AML-193 (cell line): Measurements from ENCODE around the gene RUFY4.
A peak's percentile ranks its signal among the peaks of the same experiment; 100 is the strongest.
"Not testable (repeated sequence)": the region's sequence is repeated elsewhere in the genome, so short reads cannot be mapped to it uniquely, and the experiment has no call there.

Source experiments
- DNase-seq, 2 experiments: peaks; one replicate each; lab custom pipeline; 2025; lab: John Stamatoyannopoulos, UW

Gene RUFY4

DNA sequence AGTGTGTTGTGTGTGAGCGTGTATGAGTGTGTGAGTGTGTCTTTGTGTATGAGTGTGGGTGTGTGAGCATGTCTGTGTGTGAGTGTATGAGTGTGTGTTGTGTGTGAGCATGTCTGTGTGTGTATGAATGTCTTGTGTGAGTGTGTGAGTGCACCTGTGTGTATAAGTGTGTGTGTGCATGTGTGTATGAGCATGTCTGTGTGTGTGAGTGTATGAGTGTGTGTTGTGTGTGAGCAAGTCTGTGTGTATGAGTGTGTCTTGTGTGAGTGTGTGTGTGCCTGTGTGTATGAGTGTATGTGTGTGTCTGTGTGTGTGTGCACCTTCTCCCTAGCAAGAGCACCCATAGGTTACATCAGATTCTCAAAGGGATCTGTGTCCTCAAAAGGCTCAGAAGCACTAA lies 37.8 kb upstream of the RUFY4 start:
- DNase-seq = no peak

GRCh38 chr2:218031771-218032257 lies 37.2 kb upstream of the RUFY4 start:
- DNase-seq = no peak

GRCh38 chr2:218032336-218033171 lies 36.5 kb upstream of the RUFY4 start:
- DNase-seq = no peak

- no peak for DNase-seq
These were observed 35.9 kb upstream of the RUFY4 start for GRCh38 chr2:218033208-218033589.

GRCh38 chr2:218033590-218034496 lies 35.2 kb upstream of the RUFY4 start:
- no peak for DNase-seq

GRCh38 chr2:218034497-218035213 lies 34.4 kb upstream of the RUFY4 start:
- peak; percentile 42 to 64 for DNase-seq

- DNase-seq = no peak
These were observed 33.5 kb upstream of the RUFY4 start for GRCh38 chr2:218035463-218036100.

DNA sequence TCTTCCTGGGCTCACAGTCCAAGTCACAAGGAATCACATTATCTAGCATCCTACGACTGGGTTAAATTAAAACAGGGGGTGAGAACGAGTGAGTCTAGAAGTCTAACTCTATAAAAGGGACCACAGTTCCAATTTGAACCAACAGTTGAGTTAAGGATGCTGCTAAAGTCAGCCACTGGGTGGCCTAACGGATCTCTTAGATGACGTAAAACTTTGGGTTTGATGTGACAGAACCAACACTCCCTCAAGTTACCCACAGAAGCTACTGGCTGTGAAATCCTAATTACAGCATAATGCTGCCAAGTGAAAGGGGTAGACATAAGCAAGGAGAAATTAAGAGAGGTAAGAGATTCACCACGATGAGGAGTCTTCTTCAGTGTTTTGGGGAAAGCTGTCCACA lies 32.7 kb upstream of the RUFY4 start:
- no peak for DNase-seq

DNA sequence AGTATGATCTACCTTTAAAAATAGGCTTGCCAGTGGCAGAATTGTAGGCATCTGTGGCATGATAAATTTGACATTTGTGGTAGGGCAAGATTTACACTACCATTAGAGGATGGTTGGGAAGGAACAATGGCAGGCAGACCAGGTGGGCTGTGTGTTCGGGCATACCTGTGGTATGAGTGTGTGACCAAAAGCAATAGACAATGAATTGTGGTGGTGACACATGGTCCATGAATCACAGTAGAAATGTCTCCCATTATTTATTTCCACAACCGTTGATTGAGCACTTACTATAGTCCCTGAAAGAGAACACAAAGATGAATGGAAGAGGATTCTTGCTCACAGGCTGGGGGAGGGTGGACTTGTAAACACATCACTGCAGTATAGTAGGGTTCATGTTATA lies 29.9 kb upstream of the RUFY4 start:
- no peak for DNase-seq

GRCh38 chr2:218040883-218041282 lies 28.2 kb upstream of the RUFY4 start:
- no peak for DNase-seq

DNA sequence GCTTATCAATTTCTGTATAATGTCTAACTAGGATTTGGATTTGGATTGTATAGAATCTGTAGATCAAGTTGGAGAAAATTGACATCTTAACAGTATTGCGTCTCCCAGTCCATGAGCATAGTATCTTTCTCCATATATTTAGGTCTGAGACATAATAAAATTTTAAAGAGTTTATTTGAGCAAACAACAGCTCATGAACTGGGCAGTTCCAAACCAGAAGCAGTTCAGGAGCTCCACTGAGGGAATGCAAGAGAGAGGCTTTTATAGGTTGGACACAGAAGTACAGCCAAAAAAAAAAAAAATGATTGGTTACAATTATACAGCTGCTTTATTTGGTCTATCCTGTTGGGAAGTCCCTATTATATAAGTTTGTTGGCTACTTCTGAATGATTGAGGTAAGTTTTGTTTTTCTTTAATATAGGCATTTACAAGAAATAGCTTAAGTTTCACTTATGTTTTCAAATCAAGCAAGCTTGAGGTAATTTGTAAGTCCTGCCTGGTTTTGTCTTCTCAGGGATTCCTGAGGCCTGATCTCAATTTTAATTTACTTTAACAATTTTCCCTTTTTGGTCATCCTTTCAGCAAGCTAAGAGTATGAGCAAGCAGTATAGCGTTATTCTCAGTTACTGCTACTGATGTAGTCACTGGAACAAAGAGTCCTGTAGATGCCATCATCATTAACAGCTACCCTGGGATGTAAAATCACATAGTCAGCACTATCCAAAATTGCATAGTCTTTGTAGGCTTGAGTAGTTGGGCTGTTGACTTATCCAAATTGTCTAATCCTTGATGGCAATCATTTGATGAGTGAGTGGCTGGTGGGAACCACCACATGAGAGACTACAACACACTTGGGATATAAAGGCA lies 27.5 kb upstream of the RUFY4 start:
- DNase-seq = no peak

DNA sequence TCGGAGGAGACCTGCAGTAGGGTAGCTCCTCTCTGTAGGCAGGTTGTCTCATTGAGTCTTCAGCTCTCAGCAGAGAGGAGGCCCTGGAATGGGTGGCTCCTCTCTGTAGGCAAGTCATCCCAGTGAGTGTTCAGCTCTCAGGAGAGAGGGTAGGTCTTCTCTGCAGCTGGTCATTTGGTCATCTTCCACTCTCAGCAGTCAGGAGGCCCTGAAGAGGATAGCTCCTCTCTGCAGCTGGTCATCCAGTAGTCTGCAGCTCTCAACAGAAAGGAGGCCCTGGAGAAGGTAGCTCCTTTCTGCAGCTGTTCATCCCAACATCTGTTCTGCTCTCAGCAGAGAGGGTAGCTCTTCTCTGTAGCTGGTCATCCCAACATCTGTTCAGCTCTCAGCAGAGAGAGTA lies 26.0 kb upstream of the RUFY4 start:
- DNase-seq = no peak

DNA sequence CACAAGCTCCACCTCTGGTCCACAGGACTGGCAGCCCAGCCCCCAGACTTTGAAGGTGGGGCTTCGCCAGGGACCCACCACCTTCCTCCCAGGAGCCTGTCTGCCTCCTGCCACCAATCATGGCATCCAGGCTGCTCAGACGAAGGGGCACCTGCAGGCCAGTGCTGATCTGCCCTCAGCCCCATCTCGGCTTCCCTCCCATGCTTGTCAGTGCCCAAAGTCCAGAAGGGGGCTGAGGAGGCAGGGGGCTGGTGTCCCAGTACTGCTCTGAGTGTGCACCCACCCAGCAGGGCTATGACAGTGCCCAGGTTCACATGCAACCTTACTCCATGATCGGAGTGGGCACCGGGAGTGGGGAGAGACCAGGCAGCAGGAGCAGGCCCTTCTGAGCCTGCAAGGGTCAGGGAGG lies 25.3 kb upstream of the RUFY4 start:
- no peak for DNase-seq

DNA sequence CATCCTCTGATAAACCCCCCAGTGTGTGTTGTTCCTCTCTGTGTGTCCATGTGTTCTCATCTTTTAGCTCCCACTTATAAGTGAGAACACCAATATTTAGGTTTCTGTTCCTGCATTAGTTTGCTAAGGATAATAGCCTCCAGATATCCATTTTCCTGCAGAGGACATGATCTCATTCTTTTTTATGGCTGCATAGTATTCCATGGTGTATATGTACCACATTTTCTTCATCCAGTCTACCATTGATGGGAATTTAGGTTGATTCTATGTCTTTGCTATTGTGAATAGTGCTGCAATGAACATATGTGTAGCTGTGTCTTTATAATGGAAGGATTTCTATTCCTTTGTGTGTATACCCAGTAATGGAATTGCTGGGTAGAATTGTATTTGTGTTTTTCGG lies 24.5 kb upstream of the RUFY4 start:
- not testable (repeated sequence) for DNase-seq

DNA sequence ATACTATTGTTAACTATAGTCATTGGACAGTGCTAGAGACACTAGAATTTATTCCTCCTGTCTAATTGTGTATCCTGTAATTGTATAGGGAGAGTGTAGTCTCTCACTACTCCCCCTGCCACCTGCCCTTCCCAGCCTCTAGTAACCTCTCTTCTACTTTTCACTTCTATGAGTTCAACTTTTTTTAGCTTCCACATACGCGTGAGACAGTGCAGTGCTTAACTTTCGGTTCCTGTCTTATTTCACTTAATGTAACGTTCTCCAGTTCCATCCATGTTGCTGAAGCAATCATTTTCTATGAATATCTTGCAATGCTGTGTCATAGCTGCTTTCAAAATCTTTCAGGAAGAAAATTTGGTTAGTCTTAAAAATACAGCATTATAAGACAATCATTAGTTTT lies 22.8 kb upstream of the RUFY4 start:
- peak; percentile 74 to 80 for DNase-seq

- peak; percentile 92 to 93 for DNase-seq
These were observed 21.4 kb upstream of the RUFY4 start for GRCh38 chr2:218047536-218048225.

GRCh38 chr2:218051903-218052302 lies 17.1 kb upstream of the RUFY4 start:
- no peak for DNase-seq

DNA sequence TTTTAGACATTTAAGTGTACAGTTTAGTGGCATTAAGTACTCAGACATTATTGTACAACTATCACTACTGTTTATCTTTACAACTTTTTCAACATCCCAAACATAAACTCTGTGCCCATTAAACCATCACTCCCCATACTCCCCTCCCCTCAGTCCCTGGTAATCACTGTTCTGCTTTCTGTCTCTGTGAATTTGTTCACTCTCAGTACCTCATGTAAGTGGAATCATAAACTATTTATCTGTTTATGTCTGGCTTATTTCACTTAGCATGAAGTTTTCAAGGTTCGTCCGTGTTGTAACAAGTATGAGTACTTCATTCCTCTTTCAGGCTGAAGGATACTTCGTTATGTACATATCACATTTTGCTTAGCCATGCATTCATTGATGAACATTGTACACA lies 9.8 kb upstream of the RUFY4 start:
- DNase-seq = no peak

GRCh38 chr2:218060118-218060517 lies 8.9 kb upstream of the RUFY4 start:
- DNase-seq = no peak
